DOHH2 (cell line): ENCODE data around the gene TNFAIP1.

Experiments used
- CTCF ChIP-seq: fragments of 200-600 bp; sonication (generic); IDR thresholded peaks from one replicate; pipeline ENCODE4 v1.5.1; 2014; ENCODE audit warnings: antibody characterized with exemption, mild to moderate bottlenecking, low read depth, low read length; ENCODE audit not compliant: poor library complexity, severe bottlenecking
- EZH2phosphoT487 ChIP-seq: fragments of 200-600 bp; sonication (generic); IDR thresholded peaks from 2 replicates; pipeline ENCODE4 v1.6.1; 2017; ENCODE audit warnings: borderline replicate concordance, mild to moderate bottlenecking, antibody characterized with exemption, low read length, moderate library complexity, mixed read lengths

GRCh38 chr17:28324267-28324745, 11.3 kb upstream of the TNFAIP1 start:
- TF ChIP-seq CTCF (no peak), EZH2phosphoT487 (no peak)
